OCI-LY7 (cell line): ENCODE results near the gene JMY. TPM values are rescaled to one million over a fixed set of nuclear protein-coding genes. Genes with fewer than 3 reads are reported as not detected.

Experiments used
- BruUV-seq: library from RNA; stranded (reverse); fragments of 400-500 nt; replicated peaks from 2 replicates; lab custom pipeline; 2021; lab: Mats Ljungman, UMichigan
- CTCF ChIA-PET: fragments of 300-600 bp; sonication (Branson Sonifier 250); formaldehyde crosslinking; loops from one replicate; lab custom pipeline; 2022; ENCODE audit warnings: antibody characterized with exemption; ENCODE audit not compliant: unreplicated experiment; lab: Charles Lee
- POLR2A ChIA-PET: fragments of 300-600 bp; sonication (Branson Sonifier 250); formaldehyde crosslinking; loops from one replicate; lab custom pipeline; 2022; ENCODE audit warnings: antibody characterized with exemption; lab: Charles Lee
- DNase-seq: peaks from one replicate; pipeline ENCODE4 v3.0.0-alpha.2; 2015; ENCODE audit warnings: low spot score
- H2AFZ ChIP-seq: fragments of 200-600 bp; sonication (generic), shearing (Covaris generic); 2 replicates; pipeline ENCODE4 v1.6.1; 2014; ENCODE audit warnings: mild to moderate bottlenecking, antibody characterized with exemption, low read length, moderate library complexity
- H3K27ac ChIP-seq: fragments of 200-600 bp; sonication (generic); 2 replicates; pipeline ENCODE4 v1.5.1; 2014; ENCODE audit warnings: mixed run types, low read depth, mild to moderate bottlenecking, moderate library complexity, low read length, inconsistent platforms; ENCODE audit not compliant: poor library complexity, severe bottlenecking
- H3K36me3 ChIP-seq: fragments of 200-600 bp; sonication (generic); 2 replicates; pipeline ENCODE4 v1.6.1; 2014; ENCODE audit warnings: mild to moderate bottlenecking, antibody characterized with exemption, low read length, moderate library complexity, mixed read lengths; ENCODE audit not compliant: insufficient read depth
- H3K4me1 ChIP-seq: fragments of 200-600 bp; sonication (generic); 2 replicates; pipeline ENCODE4 v1.5.1; 2014; ENCODE audit warnings: mild to moderate bottlenecking, low read length; ENCODE audit not compliant: insufficient read depth, poor library complexity, severe bottlenecking
- H3K4me2 ChIP-seq: fragments of 200-600 bp; sonication (generic); 2 replicates; pipeline ENCODE4 v1.6.1; 2014; ENCODE audit warnings: mild to moderate bottlenecking, low read length
- H3K4me3 ChIP-seq: fragments of 200-600 bp; sonication (generic); 2 replicates; pipeline ENCODE4 v1.5.1; 2014; ENCODE audit warnings: mild to moderate bottlenecking, low read depth, low read length; ENCODE audit not compliant: poor library complexity, severe bottlenecking
- H3K79me2 ChIP-seq: fragments of 200-600 bp; sonication (generic); 2 replicates; pipeline ENCODE4 v1.6.1; 2016; ENCODE audit warnings: low read depth, mild to moderate bottlenecking, low read length, moderate library complexity, mixed read lengths; ENCODE audit not compliant: insufficient read depth
- H3K9me2 ChIP-seq: fragments of 200-600 bp; sonication (generic); 2 replicates; pipeline ENCODE4 v1.6.1; 2016; ENCODE audit warnings: mild to moderate bottlenecking, low read length, mixed read lengths; ENCODE audit not compliant: insufficient read depth
- H3K9me3 ChIP-seq: fragments of 200-600 bp; sonication (generic); 2 replicates; pipeline ENCODE4 v1.6.1; 2014; ENCODE audit warnings: mild to moderate bottlenecking, mixed run types, low read length, mixed read lengths
- H4K20me1 ChIP-seq: fragments of 200-600 bp; sonication (generic); 2 replicates; pipeline ENCODE4 v1.6.1; 2014; ENCODE audit warnings: mild to moderate bottlenecking, antibody characterized with exemption, low read length, moderate library complexity, mixed read lengths; ENCODE audit not compliant: insufficient read depth
- CTCF ChIP-seq: fragments of 200-600 bp; sonication (generic); conservative IDR thresholded peaks from 2 replicates; pipeline ENCODE4 v1.5.1; 2014; ENCODE audit warnings: mild to moderate bottlenecking, antibody characterized with exemption, low read length, moderate library complexity, mixed read lengths
- EZH2phosphoT487 ChIP-seq: fragments of 200-600 bp; sonication (generic); IDR thresholded peaks from 2 replicates; pipeline ENCODE4 v1.6.1; 2018; ENCODE audit warnings: low read depth, borderline replicate concordance, mild to moderate bottlenecking, mixed run types, antibody characterized with exemption, low read length, moderate library complexity, mixed read lengths
- intact Hi-C: fragments of 100-400 bp; cut with micrococcal nuclease; formaldehyde crosslinking; loops from one replicate; pipeline ENCODE4 v1.10.0; 2022; ENCODE audit not compliant: unreplicated experiment
- total RNA-seq, 2 experiments: library from RNA; depleted of rRNA in 1 of 2; stranded (reverse); fragments of >200 nt in 1 of 2; shearing (Covaris generic) in 1 of 2; gene quantifications; 2 replicates each; pipeline ENCODE4 v1.2.3, GENCODE V29; 2014 to 2022

Gene JMY
- total RNA-seq, 2 experiments from 2014 or later: 4.5 to 6.3 TPM

- H3K4me3 ChIP-seq: no peak overlapping the region
- intact Hi-C loops: no loop called here
- H4K20me1 ChIP-seq: no peaks in the 10 kb centered on the region
- no peaks in the 10 kb centered on the region for H3K9me3 ChIP-seq
- BruUV-seq: no TSS peak
- ChIA-PET CTCF (no interaction called here), POLR2A (interaction anchor here (0.6 kb wide), 1 partner anchor 1742 kb away, joined by 5 read pairs; no protein-coding TSS in a partner anchor)
- peaks cover 23% of the 10 kb centered on the region for H3K36me3 ChIP-seq
- no peak overlapping the region for H3K27ac ChIP-seq
- TF ChIP-seq EZH2phosphoT487 (no peak), CTCF (no peak)
- no peak for DNase-seq
- no peaks in the 10 kb centered on the region for H3K79me2 ChIP-seq
- no peaks in the 10 kb centered on the region for H3K9me2 ChIP-seq
- no peak overlapping the region for H2AFZ ChIP-seq
- no peaks in the 10 kb centered on the region for H3K4me1 ChIP-seq
- H3K4me2 ChIP-seq: no peak overlapping the region
These were observed 61.7 kb downstream of the JMY start for GRCh38 chr5:79297661-79298060.

DNA sequence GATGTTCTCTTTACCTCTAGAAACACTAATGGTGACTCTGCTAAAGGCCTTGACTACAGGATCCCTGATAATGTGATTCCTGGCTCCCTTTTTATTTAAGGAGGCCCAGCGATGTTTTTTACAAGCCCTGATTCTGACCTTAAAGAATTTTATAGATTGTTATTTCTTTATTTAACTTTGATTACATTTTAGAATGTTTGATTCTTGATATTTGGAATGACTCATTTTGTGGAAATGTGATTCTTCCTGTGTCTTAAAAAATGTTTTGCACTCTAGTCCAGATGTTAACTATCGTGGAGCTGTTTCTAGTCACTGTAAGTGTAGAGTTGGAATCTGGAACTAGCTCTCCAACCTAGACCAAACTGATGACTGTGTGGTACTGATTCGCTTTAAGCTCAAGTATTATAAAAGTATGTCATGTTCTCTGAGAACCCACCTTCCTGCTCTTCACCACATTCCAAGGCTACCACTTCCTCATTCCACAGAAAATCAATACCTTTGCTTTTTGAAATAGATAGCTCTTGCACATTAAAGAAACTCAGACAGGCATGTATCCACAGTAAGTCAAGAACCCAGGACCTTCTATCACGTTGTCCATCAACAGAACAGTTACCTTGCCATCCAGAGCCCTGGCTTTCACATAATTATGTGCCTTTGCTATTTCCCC lies 65.2 kb downstream of the JMY start:
- POLR2A ChIA-PET: no interaction called here
- BruUV-seq: no TSS peak
- Histone ChIP-seq H3K9me3 (no peaks in the 10 kb centered on the region), H3K79me2 (no peaks in the 10 kb centered on the region), H3K27ac (no peak overlapping the region), H3K4me1 (no peaks in the 10 kb centered on the region), H3K9me2 (no peaks in the 10 kb centered on the region), H2AFZ (no peak overlapping the region), H3K4me2 (no peak overlapping the region), H3K4me3 (no peak overlapping the region), H4K20me1 (no peaks in the 10 kb centered on the region), H3K36me3 (peaks cover 29% of the 10 kb centered on the region)
- intact Hi-C loops: no loop called here
- CTCF ChIA-PET: no interaction called here
- DNase-seq: no peak
- TF ChIP-seq CTCF (no peak), EZH2phosphoT487 (no peak)

DNA sequence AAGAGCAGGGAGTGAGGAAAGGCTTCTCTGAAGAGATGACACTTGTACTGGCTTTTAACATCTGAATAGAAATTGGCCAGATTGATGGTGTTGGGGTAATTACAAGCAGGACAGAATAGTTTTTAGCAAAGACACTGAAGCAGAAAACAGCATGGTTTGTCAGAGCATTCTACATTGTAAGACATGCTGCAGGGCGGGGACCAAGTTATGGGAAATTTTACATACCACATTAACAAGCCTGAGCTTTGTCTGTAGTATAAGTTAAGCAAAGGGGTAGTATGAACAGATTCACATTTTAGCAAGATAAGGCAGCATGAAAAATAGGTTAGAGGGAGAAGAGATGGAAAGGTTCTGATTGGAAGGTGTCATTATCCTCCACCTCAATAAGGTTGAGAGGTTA lies 66.5 kb downstream of the JMY start:
- Histone ChIP-seq H4K20me1 (no peaks in the 10 kb centered on the region), H3K4me3 (no peak overlapping the region), H3K27ac (no peak overlapping the region), H3K9me3 (no peaks in the 10 kb centered on the region), H3K36me3 (peaks cover 37% of the 10 kb centered on the region), H3K9me2 (no peaks in the 10 kb centered on the region), H3K4me2 (no peak overlapping the region), H3K4me1 (no peaks in the 10 kb centered on the region), H3K79me2 (no peaks in the 10 kb centered on the region), H2AFZ (no peak overlapping the region)
- ChIA-PET POLR2A (interaction anchor here (0.5 kb wide), 1 partner anchor 169 kb away, joined by 3 read pairs; no protein-coding TSS in a partner anchor), CTCF (no interaction called here)
- DNase-seq: no peak
- no TSS peak for BruUV-seq
- no peak for TF ChIP-seq EZH2phosphoT487
- TF ChIP-seq CTCF: no peak
- intact Hi-C loops: no loop called here
